Hepatocyte (in vitro differentiated cells): Measurements from ENCODE around the gene DNAH7. TPM values are rescaled to one million over a fixed set of nuclear protein-coding genes. Genes with fewer than 3 reads are reported as not detected.

ENCODE experiments used
- DNase-seq: peaks from one replicate; pipeline ENCODE4 v3.0.0-alpha.2; 2016; ENCODE audit warnings: low spot score
- H2AFZ ChIP-seq: fragments of 200-600 bp; sonication (generic); 2 replicates; pipeline ENCODE4 v1.6.0; 2016; ENCODE audit warnings: antibody characterized with exemption, mild to moderate bottlenecking
- H3K27ac ChIP-seq: fragments of 200-600 bp; sonication (generic); 2 replicates; pipeline ENCODE4 v1.5.1; 2016; ENCODE audit warnings: mild to moderate bottlenecking
- H3K27me3 ChIP-seq: fragments of 200-600 bp; sonication (generic); 2 replicates; pipeline ENCODE4 v1.6.1; 2016
- H3K36me3 ChIP-seq: fragments of 200-600 bp; sonication (generic); replicated peaks from 2 replicates; pipeline ENCODE4 v1.5.1; 2016; ENCODE audit warnings: low read depth; ENCODE audit not compliant: insufficient read depth
- H3K4me1 ChIP-seq: fragments of 200-600 bp; sonication (generic); 2 replicates; pipeline ENCODE4 v1.5.1; 2016; ENCODE audit warnings: mild to moderate bottlenecking, moderate library complexity; ENCODE audit not compliant: insufficient read depth
- H3K4me2 ChIP-seq: fragments of 200-600 bp; sonication (generic); 2 replicates; pipeline ENCODE4 v1.6.0; 2016
- H3K4me3 ChIP-seq: fragments of 200-600 bp; sonication (generic); 2 replicates; pipeline ENCODE4 v1.5.1; 2016; ENCODE audit warnings: mild to moderate bottlenecking
- H3K79me2 ChIP-seq: fragments of 200-600 bp; sonication (generic); 2 replicates; pipeline ENCODE4 v1.6.0; 2017; ENCODE audit warnings: mild to moderate bottlenecking
- H3K9me2 ChIP-seq: fragments of 200-600 bp; sonication (generic); replicated peaks from 2 replicates; pipeline ENCODE4 v1.6.0; 2017; ENCODE audit warnings: mild to moderate bottlenecking; ENCODE audit not compliant: insufficient read depth
- H3K9me3 ChIP-seq: fragments of 200-600 bp; sonication (generic); 2 replicates; pipeline ENCODE4 v1.5.1; 2016; ENCODE audit warnings: low read depth, mild to moderate bottlenecking
- H4K20me1 ChIP-seq: fragments of 200-600 bp; sonication (generic); 2 replicates; pipeline ENCODE4 v1.6.0; 2016; ENCODE audit warnings: mild to moderate bottlenecking; ENCODE audit not compliant: insufficient read depth, poor library complexity, severe bottlenecking
- EZH2 ChIP-seq: fragments of 200-600 bp; sonication (generic); IDR thresholded peaks from 2 replicates; pipeline ENCODE4 v1.6.1; 2016; ENCODE audit warnings: antibody characterized with exemption, mild to moderate bottlenecking, borderline replicate concordance
- EZH2phosphoT487 ChIP-seq: fragments of 200-600 bp; sonication (generic); IDR thresholded peaks from one replicate; pipeline ENCODE4 v1.6.1; 2018; ENCODE audit warnings: antibody characterized with exemption, mild to moderate bottlenecking, low read depth, moderate library complexity; ENCODE audit not compliant: unreplicated experiment, severe bottlenecking
- WGBS: methylation state at CpG from one replicate; pipeline ENCODE4 v1.1.6; 2016; ENCODE audit warnings: low lambda C conversion rate; ENCODE audit errors: missing lambda C conversion rate; 5-methylcytosine and 5-hydroxymethylcytosine counted together
- polyA plus RNA-seq: library from polyadenylated mRNA; unstranded; fragments of >200 nt; fragmentation: Nextera tagmentation; extraction: Ambion mirVana; gene quantifications from 2 replicates; pipeline ENCODE4 v1.2.1, GENCODE V29; 2016
- total RNA-seq: library from RNA; depleted of rRNA; stranded (reverse); fragments of >200 nt; gene quantifications from 2 replicates; pipeline ENCODE4 v1.2.3, GENCODE V29; 2014
- TF ChIP-seq, protein P1 (sequence below): fragments of 200-600 bp; sonication (generic); IDR thresholded peaks from 2 replicates; pipeline ENCODE4 v1.5.1; 2016; ENCODE audit warnings: antibody characterized with exemption, mild to moderate bottlenecking; ENCODE audit not compliant: poor library complexity

Gene DNAH7
- total and polyA plus RNA-seq, 2 experiments from 2014 or later = 0.29 to 1.2 TPM

DNA sequence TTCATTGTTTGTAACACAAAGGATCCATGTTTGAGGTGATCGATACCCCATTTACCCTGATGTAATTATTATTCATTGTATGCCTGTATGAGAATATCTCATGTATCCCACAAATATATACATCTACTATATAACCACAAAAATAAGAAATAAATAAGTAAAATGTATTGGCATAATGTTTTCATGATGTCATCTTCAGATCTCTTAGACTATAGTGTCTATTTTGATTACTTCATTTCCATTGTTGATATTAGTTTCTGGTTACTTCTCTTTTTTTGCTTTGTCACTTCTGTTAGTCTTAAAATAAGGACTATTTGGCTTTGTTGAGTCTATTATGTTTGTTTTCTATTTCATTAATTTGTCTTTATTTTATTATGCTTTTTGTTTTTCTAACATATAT lies 301.9 kb downstream of the DNAH7 start:
- no peaks in the 10 kb centered on the region for H4K20me1 ChIP-seq
- no peak overlapping the region for H3K4me2 ChIP-seq
- no peaks in the 10 kb centered on the region for H3K9me3 ChIP-seq
- H3K27ac ChIP-seq = no peak overlapping the region
- no peak for DNase-seq
- no peaks in the 10 kb centered on the region for H3K27me3 ChIP-seq
- H3K36me3 ChIP-seq = no peaks in the 10 kb centered on the region
- no peak overlapping the region for H3K4me3 ChIP-seq
- no peaks in the 10 kb centered on the region for H3K9me2 ChIP-seq
- H2AFZ ChIP-seq = no peak overlapping the region
- TF ChIP-seq EZH2 (no peak), EZH2phosphoT487 (no peak)
- TF ChIP-seq, protein P1, sequence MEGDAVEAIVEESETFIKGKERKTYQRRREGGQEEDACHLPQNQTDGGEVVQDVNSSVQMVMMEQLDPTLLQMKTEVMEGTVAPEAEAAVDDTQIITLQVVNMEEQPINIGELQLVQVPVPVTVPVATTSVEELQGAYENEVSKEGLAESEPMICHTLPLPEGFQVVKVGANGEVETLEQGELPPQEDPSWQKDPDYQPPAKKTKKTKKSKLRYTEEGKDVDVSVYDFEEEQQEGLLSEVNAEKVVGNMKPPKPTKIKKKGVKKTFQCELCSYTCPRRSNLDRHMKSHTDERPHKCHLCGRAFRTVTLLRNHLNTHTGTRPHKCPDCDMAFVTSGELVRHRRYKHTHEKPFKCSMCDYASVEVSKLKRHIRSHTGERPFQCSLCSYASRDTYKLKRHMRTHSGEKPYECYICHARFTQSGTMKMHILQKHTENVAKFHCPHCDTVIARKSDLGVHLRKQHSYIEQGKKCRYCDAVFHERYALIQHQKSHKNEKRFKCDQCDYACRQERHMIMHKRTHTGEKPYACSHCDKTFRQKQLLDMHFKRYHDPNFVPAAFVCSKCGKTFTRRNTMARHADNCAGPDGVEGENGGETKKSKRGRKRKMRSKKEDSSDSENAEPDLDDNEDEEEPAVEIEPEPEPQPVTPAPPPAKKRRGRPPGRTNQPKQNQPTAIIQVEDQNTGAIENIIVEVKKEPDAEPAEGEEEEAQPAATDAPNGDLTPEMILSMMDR = no peak
- 100% methylated on average over 1 of the region's 1 CpG for WGBS
- H3K4me1 ChIP-seq = no peaks in the 10 kb centered on the region
- H3K79me2 ChIP-seq = no peaks in the 10 kb centered on the region

DNA sequence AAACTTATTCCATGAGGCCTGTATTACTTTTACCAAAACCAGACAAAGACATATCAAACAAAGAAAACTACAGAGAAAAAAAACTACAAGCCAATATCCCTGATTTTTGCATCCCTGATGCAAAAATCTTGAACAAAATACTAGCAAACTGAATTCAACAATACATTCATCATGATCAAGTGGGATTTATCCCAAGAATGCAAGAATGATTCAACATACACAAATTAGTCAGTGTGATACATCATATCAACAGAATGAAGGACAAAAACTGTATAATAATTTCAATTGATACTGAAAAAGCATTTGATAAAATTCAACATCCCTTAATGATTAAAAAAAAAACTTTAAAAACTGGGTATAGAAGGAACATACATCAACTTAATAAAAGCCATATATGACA lies 304.8 kb downstream of the DNAH7 start:
- Histone ChIP-seq H3K4me2 (no peak overlapping the region), H3K36me3 (no peaks in the 10 kb centered on the region), H3K27me3 (no peaks in the 10 kb centered on the region), H3K4me3 (no peak overlapping the region), H3K9me3 (no peaks in the 10 kb centered on the region), H4K20me1 (no peaks in the 10 kb centered on the region), H3K4me1 (no peaks in the 10 kb centered on the region), H2AFZ (no peak overlapping the region), H3K27ac (no peak overlapping the region), H3K9me2 (no peaks in the 10 kb centered on the region), H3K79me2 (no peaks in the 10 kb centered on the region)
- TF ChIP-seq EZH2phosphoT487 (no peak), EZH2 (no peak)
- TF ChIP-seq, protein P1 = no peak
- DNase-seq = no peak

DNA sequence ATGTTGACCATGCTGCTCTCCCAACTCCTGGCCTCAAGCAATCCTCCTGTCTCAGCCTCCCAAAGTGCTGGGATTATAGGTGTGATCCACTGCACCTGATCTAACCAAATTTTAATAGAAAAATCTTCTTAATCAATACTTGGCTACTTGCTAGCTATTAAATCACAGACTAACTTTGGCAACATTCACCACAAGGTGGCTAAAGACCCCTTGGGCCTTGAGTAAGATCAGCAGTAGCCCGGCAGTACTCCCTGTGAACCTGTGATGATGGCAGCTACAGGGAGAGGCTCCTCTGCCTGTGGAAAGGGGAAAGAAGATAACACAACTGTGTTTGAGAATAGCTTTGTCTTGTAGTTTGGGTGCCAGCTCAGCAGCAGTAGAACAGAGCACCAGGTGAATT lies 308.8 kb downstream of the DNAH7 start:
- TF ChIP-seq EZH2phosphoT487 (no peak), EZH2 (no peak)
- TF ChIP-seq, protein P1 = no peak
- no peak overlapping the region for H3K4me3 ChIP-seq
- no peaks in the 10 kb centered on the region for H3K79me2 ChIP-seq
- no peak overlapping the region for H3K27ac ChIP-seq
- H3K36me3 ChIP-seq = no peaks in the 10 kb centered on the region
- no peaks in the 10 kb centered on the region for H3K9me3 ChIP-seq
- no peak overlapping the region for H3K4me2 ChIP-seq
- H3K4me1 ChIP-seq = no peaks in the 10 kb centered on the region
- DNase-seq = no peak
- no peaks in the 10 kb centered on the region for H4K20me1 ChIP-seq
- H2AFZ ChIP-seq = no peak overlapping the region
- H3K27me3 ChIP-seq = no peaks in the 10 kb centered on the region
- no peaks in the 10 kb centered on the region for H3K9me2 ChIP-seq
- WGBS = 74% methylated on average over 1 of the region's 1 CpG

DNA sequence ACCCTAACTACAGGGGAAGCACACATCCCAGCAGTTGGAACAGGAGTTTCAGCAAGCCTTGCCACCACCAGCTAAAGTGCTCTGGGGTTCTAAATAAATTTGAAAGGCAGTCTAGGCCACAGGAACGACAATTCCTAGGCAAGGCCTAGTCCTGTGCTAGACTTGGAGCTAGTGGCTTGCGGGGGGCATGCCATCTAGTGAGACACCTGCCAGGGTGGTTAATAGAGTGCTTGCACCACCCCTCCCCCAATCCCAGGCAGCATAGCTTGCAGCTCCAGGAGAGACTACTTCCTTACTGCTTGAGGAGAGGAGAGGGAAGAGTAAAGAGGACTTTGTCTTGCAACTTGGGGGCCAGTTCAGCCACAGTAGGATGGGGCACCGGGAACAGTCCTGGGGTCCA lies 309.8 kb downstream of the DNAH7 start:
- H3K27ac ChIP-seq = no peak overlapping the region
- no peak for DNase-seq
- H3K27me3 ChIP-seq = no peaks in the 10 kb centered on the region
- H3K79me2 ChIP-seq = no peaks in the 10 kb centered on the region
- no peaks in the 10 kb centered on the region for H3K9me2 ChIP-seq
- H4K20me1 ChIP-seq = no peaks in the 10 kb centered on the region
- no peaks in the 10 kb centered on the region for H3K4me1 ChIP-seq
- H3K9me3 ChIP-seq = no peaks in the 10 kb centered on the region
- H3K4me2 ChIP-seq = no peak overlapping the region
- TF ChIP-seq, protein P1 = no peak
- TF ChIP-seq EZH2 = no peak
- TF ChIP-seq EZH2phosphoT487 = no peak
- no peaks in the 10 kb centered on the region for H3K36me3 ChIP-seq
- 94% methylated on average over 3 of the region's 3 CpGs for WGBS
- H2AFZ ChIP-seq = no peak overlapping the region
- no peak overlapping the region for H3K4me3 ChIP-seq
